HUES48 (cell line): ENCODE measurements around the gene ABCB10.

ENCODE experiments used
- H3K27ac ChIP-seq: one replicate; pipeline ENCODE4 v1.7.0; 2013; ENCODE audit warnings: low read depth, low read length, inconsistent platforms
- H3K27me3 ChIP-seq: 2 replicates; pipeline ENCODE4 v1.6.1; 2013; ENCODE audit warnings: mild to moderate bottlenecking, low read length; ENCODE audit not compliant: control insufficient read depth, insufficient read depth
- H3K36me3 ChIP-seq: 2 replicates; pipeline ENCODE4 v1.6.1; 2013; ENCODE audit warnings: low read length; ENCODE audit not compliant: control insufficient read depth, insufficient read depth
- H3K4me1 ChIP-seq: 2 replicates; pipeline ENCODE4 v1.6.1; 2013; ENCODE audit warnings: mild to moderate bottlenecking, low read length; ENCODE audit not compliant: control insufficient read depth, insufficient read depth
- H3K4me3 ChIP-seq: 2 replicates; pipeline ENCODE4 v1.5.1; 2013; ENCODE audit warnings: mild to moderate bottlenecking, low read depth, low read length
- H3K9ac ChIP-seq: 2 replicates; pipeline ENCODE4 v1.6.1; 2013; ENCODE audit warnings: mild to moderate bottlenecking, low read depth, low read length, moderate library complexity
- H3K9me3 ChIP-seq: 2 replicates; pipeline ENCODE4 v1.6.1; 2013; ENCODE audit warnings: low read length; ENCODE audit not compliant: control insufficient read depth, insufficient read depth

The ABCB10 gene

DNA sequence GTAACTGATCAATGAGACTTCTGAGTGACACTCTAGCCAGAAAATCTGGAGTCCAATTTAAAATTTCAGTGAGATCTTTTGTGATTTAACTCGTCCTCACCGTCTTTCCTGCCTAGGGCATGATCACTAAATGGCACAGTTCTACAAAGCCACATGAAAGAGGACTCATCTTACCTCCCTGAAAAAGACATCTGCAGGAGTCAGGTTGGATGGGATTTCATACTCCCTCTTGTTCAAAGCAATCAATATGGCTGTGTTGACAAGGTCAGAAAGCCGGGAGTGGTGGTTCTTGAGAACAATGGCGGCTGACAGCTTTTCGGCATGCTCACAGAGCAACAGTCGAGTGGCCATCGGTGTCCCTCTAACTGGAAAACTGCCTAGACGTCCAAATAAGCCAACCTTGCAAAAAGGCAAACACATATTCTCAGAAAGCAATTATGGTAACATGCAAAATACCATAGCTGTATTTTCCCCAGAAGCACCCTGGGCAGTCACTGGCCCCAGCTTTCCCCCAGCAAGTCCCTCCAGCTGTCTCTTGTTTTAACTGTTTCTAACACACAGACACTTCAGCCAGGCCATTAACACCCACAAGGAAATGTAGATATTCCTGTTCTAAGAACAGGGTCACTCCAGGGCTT is 88.0 kb downstream of the ABCB10 start:
- Histone ChIP-seq H3K9me3 (no peaks in the 10 kb centered on the region), H3K27ac (no peak overlapping the region), H3K27me3 (no peaks in the 10 kb centered on the region), H3K4me3 (no peak overlapping the region), H3K4me1 (no peaks in the 10 kb centered on the region), H3K36me3 (peaks cover 88% of the 10 kb centered on the region), H3K9ac (no peak overlapping the region)

DNA sequence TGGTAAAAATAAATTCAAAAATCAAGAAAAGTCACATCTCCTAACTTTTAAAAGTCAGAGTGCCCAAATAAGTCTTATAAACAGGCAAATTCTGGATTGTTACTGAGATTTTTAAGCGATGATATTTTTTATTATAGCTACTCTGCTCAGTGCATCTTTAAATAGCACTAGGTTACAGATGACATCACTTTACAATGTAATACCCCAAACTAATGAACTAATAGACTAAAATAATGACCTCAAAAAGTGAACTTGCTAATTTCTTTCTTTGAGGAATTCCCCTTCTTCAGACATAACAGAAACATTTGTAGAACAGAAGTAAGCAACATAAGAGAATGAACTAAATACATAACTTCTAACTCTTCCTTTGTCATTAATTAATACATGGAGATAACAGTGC is 91.6 kb downstream of the ABCB10 start:
- no peak overlapping the region for H3K4me3 ChIP-seq
- no peaks in the 10 kb centered on the region for H3K4me1 ChIP-seq
- H3K27me3 ChIP-seq: no peaks in the 10 kb centered on the region
- no peak overlapping the region for H3K9ac ChIP-seq
- no peaks in the 10 kb centered on the region for H3K9me3 ChIP-seq
- no peak overlapping the region for H3K27ac ChIP-seq
- peaks cover 95% of the 10 kb centered on the region for H3K36me3 ChIP-seq
